H9 (cell line): ENCODE data around the gene GRIP2. TPM values are rescaled to one million over a fixed set of nuclear protein-coding genes. Genes with fewer than 3 reads are reported as not detected.

Experiments
- DNase-seq: peaks from one replicate; pipeline ENCODE4 v3.0.0-alpha.2; 2017
- H2AFZ ChIP-seq: one replicate; pipeline ENCODE4 v1.6.1; 2013; ENCODE audit warnings: mild to moderate bottlenecking, low read length, control low read depth, moderate library complexity
- H2AK5ac ChIP-seq: 2 replicates; pipeline ENCODE4 v1.6.1; 2013; ENCODE audit warnings: low read length, control low read depth, mixed read lengths; ENCODE audit not compliant: insufficient read length
- H2BK120ac ChIP-seq: one replicate; pipeline ENCODE4 v1.6.1; 2013; ENCODE audit warnings: low read depth, mild to moderate bottlenecking, low read length, control low read depth, inconsistent platforms; ENCODE audit not compliant: poor library complexity, severe bottlenecking
- H2BK12ac ChIP-seq: 2 replicates; pipeline ENCODE4 v1.6.1; 2013; ENCODE audit warnings: low read length, control low read depth, mixed read lengths, low read depth; ENCODE audit not compliant: insufficient read length
- H2BK15ac ChIP-seq: 2 replicates; pipeline ENCODE4 v1.6.1; 2013; ENCODE audit warnings: low read depth, low read length, control low read depth
- H2BK20ac ChIP-seq: one replicate; pipeline ENCODE4 v1.6.1; 2013; ENCODE audit warnings: low read depth, mild to moderate bottlenecking, low read length, control low read depth, inconsistent platforms; ENCODE audit not compliant: poor library complexity, severe bottlenecking
- H2BK5ac ChIP-seq: 2 replicates; pipeline ENCODE4 v1.6.1; 2013; ENCODE audit warnings: low read length, control low read depth, mixed read lengths; ENCODE audit not compliant: insufficient read length
- H3K14ac ChIP-seq: 2 replicates; pipeline ENCODE4 v1.6.1; 2013; ENCODE audit warnings: low read length, control low read depth; ENCODE audit not compliant: insufficient read depth
- H3K18ac ChIP-seq: 2 replicates; pipeline ENCODE4 v1.6.1; 2013; ENCODE audit warnings: low read depth, mild to moderate bottlenecking, mixed read lengths, low read length, control low read depth; ENCODE audit not compliant: insufficient read length
- H3K23ac ChIP-seq: 2 replicates; pipeline ENCODE4 v1.6.1; 2013; ENCODE audit warnings: low read length, control low read depth, mixed read lengths, low read depth; ENCODE audit not compliant: insufficient read length
- H3K23me2 ChIP-seq: 2 replicates; pipeline ENCODE4 v1.6.1; 2013; ENCODE audit warnings: low read depth, mild to moderate bottlenecking, mixed read lengths, low read length, control low read depth; ENCODE audit not compliant: insufficient read length, poor library complexity, severe bottlenecking
- H3K27ac ChIP-seq: 2 replicates; pipeline ENCODE4 v1.5.1; 2013; ENCODE audit warnings: low read length, control low read depth, mixed read lengths, low read depth; ENCODE audit not compliant: insufficient read length
- H3K27me3 ChIP-seq: 2 replicates; pipeline ENCODE4 v1.6.1; 2013; ENCODE audit warnings: low read length, control low read depth, inconsistent platforms; ENCODE audit not compliant: insufficient read depth
- H3K4ac ChIP-seq: 2 replicates; pipeline ENCODE4 v1.6.1; 2013; ENCODE audit warnings: low read depth, mild to moderate bottlenecking, control low read depth, inconsistent platforms, low read length, moderate library complexity
- H3K4me1 ChIP-seq: 2 replicates; pipeline ENCODE4 v1.6.1; 2013; ENCODE audit warnings: low read length, control low read depth, inconsistent platforms; ENCODE audit not compliant: insufficient read depth
- H3K4me2 ChIP-seq: 2 replicates; pipeline ENCODE4 v1.6.1; 2013; ENCODE audit warnings: low read length, control low read depth, mixed read lengths; ENCODE audit not compliant: insufficient read length, insufficient read depth
- H3K56ac ChIP-seq: 2 replicates; pipeline ENCODE4 v1.6.1; 2013; ENCODE audit warnings: low read depth, mild to moderate bottlenecking, mixed read lengths, low read length, control low read depth; ENCODE audit not compliant: insufficient read length
- H3K79me1 ChIP-seq: 2 replicates; pipeline ENCODE4 v1.6.1; 2013; ENCODE audit warnings: low read depth, mild to moderate bottlenecking, moderate library complexity, low read length, control low read depth, inconsistent platforms; ENCODE audit not compliant: insufficient read depth, poor library complexity, severe bottlenecking
- H3K79me2 ChIP-seq: 2 replicates; pipeline ENCODE4 v1.6.1; 2013; ENCODE audit warnings: low read length, control low read depth, inconsistent platforms; ENCODE audit not compliant: insufficient read depth
- H3K9ac ChIP-seq: 2 replicates; pipeline ENCODE4 v1.6.1; 2013; ENCODE audit warnings: low read length, control low read depth, mixed read lengths; ENCODE audit not compliant: insufficient read length; ENCODE audit errors: extremely low read depth
- H3K9me3 ChIP-seq: one replicate; pipeline ENCODE4 v1.6.1; 2013; ENCODE audit warnings: low read depth, low read length, inconsistent platforms; ENCODE audit not compliant: control insufficient read depth
- H3T11ph ChIP-seq: one replicate; pipeline ENCODE4 v1.6.1; 2013; ENCODE audit warnings: mild to moderate bottlenecking, low read length, control low read depth, inconsistent platforms
- H4K20me1 ChIP-seq: one replicate; pipeline ENCODE4 v1.6.1; 2013; ENCODE audit not compliant: control insufficient read depth, insufficient read length, insufficient read depth
- H4K5ac ChIP-seq: 2 replicates; pipeline ENCODE4 v1.6.1; 2013; ENCODE audit warnings: low read depth, mild to moderate bottlenecking, mixed read lengths, low read length, control low read depth; ENCODE audit not compliant: insufficient read length
- H4K8ac ChIP-seq: replicated peaks from 2 replicates; pipeline ENCODE4 v1.6.1; 2013; ENCODE audit warnings: low read length, control low read depth, mixed read lengths, low read depth; ENCODE audit not compliant: insufficient read length
- H4K91ac ChIP-seq: 2 replicates; pipeline ENCODE4 v1.6.1; 2013; ENCODE audit warnings: low read depth, mild to moderate bottlenecking, moderate library complexity, mixed read lengths, low read length, control low read depth; ENCODE audit not compliant: insufficient read length
- H3K27ac Mint-ChIP-seq, 3 experiments: 2 replicates in 2 of 3; 3 replicates in 1 of 3; pipeline ENCODE4 v1.8.0; 2020 to 2021; ENCODE audit warnings: mixed read lengths in 3 of 3, mild to moderate bottlenecking in 1 of 3, moderate library complexity in 1 of 3
- H3K27me3 Mint-ChIP-seq: 2 replicates; pipeline ENCODE4 v1.8.0; 2021; ENCODE audit warnings: low read depth, mild to moderate bottlenecking, moderate library complexity, mixed read lengths
- H3K36me3 Mint-ChIP-seq, 3 experiments: 2 replicates in 2 of 3; 3 replicates in 1 of 3; pipeline ENCODE4 v1.8.0; 2020 to 2021; ENCODE audit warnings: low read depth in 3 of 3, mixed read lengths in 3 of 3; ENCODE audit not compliant: insufficient read depth in 1 of 3
- H3K4me1 Mint-ChIP-seq, 2 experiments: 2 replicates each; pipeline ENCODE4 v1.8.0; 2020; ENCODE audit warnings: mixed read lengths in 2 of 2
- H3K4me3 Mint-ChIP-seq, 2 experiments: 2 replicates in 1 of 2; 3 replicates in 1 of 2; pipeline ENCODE4 v1.8.0; 2020 to 2021; ENCODE audit warnings: mild to moderate bottlenecking in 2 of 2, mixed read lengths in 2 of 2, moderate library complexity in 1 of 2
- H3K9me3 Mint-ChIP-seq, 2 experiments: 2 replicates in 1 of 2; 3 replicates in 1 of 2; pipeline ENCODE4 v1.8.0; 2020; ENCODE audit warnings: mild to moderate bottlenecking in 2 of 2, mixed read lengths in 2 of 2, moderate library complexity in 1 of 2
- CTCF ChIP-seq: fragments of 200-600 bp; sonication (generic); conservative IDR thresholded peaks from 3 replicates; pipeline ENCODE4 v1.8.0; 2021; ENCODE audit warnings: antibody characterized with exemption, mild to moderate bottlenecking
- WGBS: extraction: QIAGEN DNeasy Blood & Tissue Kit; methylation state at CpG from one replicate; pipeline ENCODE4 v1.1.7; 2013; ENCODE audit warnings: missing lambda C conversion rate, low lambda C conversion rate, mixed read lengths; ENCODE audit not compliant: insufficient read length; ENCODE audit errors: extremely low coverage; 5-methylcytosine and 5-hydroxymethylcytosine counted together
- total RNA-seq: library from RNA; stranded (reverse); gene quantifications from 2 replicates; pipeline ENCODE4 v1.2.1, GENCODE V29; 2021

GRIP2 gene
- total RNA-seq, 1 experiment from 2014 or later = 3.1 TPM

- H3K9me3 Mint-ChIP-seq = no peaks in the 10 kb centered on the region
- no peak for TF ChIP-seq CTCF
- H3K27ac Mint-ChIP-seq = peak overlapping the region in 2 of 3 experiments; percentile 39 to 81; a peak in 2 of 7 replicates
- Histone ChIP-seq H4K91ac (no peak overlapping the region), H3K18ac (no peak overlapping the region), H3K56ac (no peak overlapping the region), H3K27ac (no peak overlapping the region), H2BK120ac (no peak overlapping the region), H2BK15ac (no peak overlapping the region), H3K23me2 (no peaks in the 10 kb centered on the region), H3K79me2 (no peaks in the 10 kb centered on the region), H4K8ac (no peak overlapping the region), H3K27me3 (no peaks in the 10 kb centered on the region), H2AFZ (no peak overlapping the region), H3K4ac (no peak overlapping the region), H3T11ph (no peak overlapping the region), H3K9ac (no peak overlapping the region), H2BK20ac (no peak overlapping the region), H3K14ac (no peak overlapping the region), H3K23ac (no peak overlapping the region), H2BK5ac (no peak overlapping the region), H3K79me1 (no peaks in the 10 kb centered on the region), H2BK12ac (no peak overlapping the region), H4K5ac (no peak overlapping the region), H2AK5ac (no peak overlapping the region), H3K4me2 (no peak overlapping the region), H3K4me1 (peaks cover 8% of the 10 kb centered on the region; the same call in 1 of the 2 replicates), H4K20me1 (no peaks in the 10 kb centered on the region), H3K9me3 (no peaks in the 10 kb centered on the region)
- WGBS = no CpG with 5 or more reads among the region's 10 CpGs
- DNase-seq = no peak
- peaks cover 6% of the 10 kb centered on the region; the same call in 1 of the 2 replicates for H3K27me3 Mint-ChIP-seq
- H3K4me1 Mint-ChIP-seq = peaks cover 51 to 55% of the 10 kb centered on the region in 2 experiments
- no peaks in the 10 kb centered on the region for H3K36me3 Mint-ChIP-seq
- no peak overlapping the region; a peak in 1 of 5 replicates for H3K4me3 Mint-ChIP-seq
Observed at GRCh38 chr3:14537590-14538450, 2.3 kb downstream of the GRIP2 start.
